GM21423 (cell line): Measurements from ENCODE around the gene MSI2.
"Not testable (repeated sequence)": the region's sequence is repeated elsewhere in the genome, so short reads cannot be mapped to it uniquely, and the experiment has no call there.

ENCODE experiments used
- ATAC-seq: cut with Tn5 transposase; IDR thresholded peaks from one replicate; pipeline ENCODE4 v1.9.1; 2021; ENCODE audit warnings: mild to moderate bottlenecking, moderate library complexity; ENCODE audit not compliant: unreplicated experiment

The MSI2 gene

GRCh38 chr17:57288773-57289121 is 32.4 kb downstream of the MSI2 start:
- ATAC-seq = no peak

DNA sequence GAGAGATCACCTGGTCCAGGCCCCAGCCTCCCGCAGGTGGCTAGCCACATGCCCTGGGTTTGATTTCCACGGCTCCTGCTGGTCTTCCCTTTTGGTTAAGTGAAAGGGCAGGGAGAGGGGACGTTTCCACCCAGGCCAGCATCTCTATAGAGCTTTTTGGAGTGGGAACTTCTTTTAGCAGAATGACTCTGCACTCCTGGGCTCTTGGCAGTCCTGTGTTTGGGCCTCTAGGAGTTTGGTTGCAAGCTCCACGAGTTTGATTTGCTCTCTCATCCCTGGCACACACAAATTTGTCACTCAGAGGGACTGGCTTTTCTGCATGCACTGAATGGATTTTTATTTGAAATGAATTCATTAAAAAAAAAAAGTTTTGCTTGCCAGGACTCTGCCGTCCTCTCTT is 32.8 kb downstream of the MSI2 start:
- no peak for ATAC-seq

DNA sequence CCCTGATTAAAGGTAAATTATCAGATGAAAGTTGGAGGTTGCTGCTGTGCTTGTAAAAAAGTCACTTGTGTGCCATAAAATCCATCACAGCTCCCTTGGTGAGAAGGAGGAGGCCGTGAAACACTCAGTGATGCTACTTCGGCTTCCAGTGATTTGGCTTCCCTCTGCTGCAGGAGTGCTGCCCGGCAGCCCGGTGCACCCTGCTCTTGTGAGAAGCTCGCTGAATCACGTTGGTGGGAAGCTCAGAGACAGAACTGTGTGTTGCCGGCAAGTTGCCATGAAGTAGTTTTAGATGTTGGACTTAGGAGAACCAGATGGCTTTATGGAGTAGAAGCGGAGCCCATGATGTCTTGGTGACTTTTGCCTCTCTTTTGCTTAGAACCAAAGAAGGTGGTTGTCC is 33.3 kb downstream of the MSI2 start:
- ATAC-seq = no peak

DNA sequence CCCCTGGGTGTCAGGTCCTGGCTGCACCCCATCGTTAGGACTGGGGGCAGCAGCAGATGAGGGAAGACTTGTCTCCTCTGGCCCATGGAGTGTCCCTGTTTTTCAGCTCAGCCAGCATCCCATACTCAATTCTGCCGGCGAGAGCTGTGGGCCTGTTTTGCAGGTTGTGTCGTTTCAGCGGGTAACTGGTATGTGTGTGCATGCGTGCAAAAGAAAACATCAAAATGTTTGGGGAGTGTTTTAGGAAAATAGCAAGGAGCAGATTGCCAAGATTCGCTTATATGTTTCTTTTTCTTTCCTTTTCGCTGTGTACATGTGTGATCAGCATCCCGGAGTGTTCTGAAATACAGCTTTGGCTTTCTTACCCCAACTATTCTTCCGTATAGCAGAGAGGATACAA is 34.7 kb downstream of the MSI2 start:
- ATAC-seq = no peak

DNA sequence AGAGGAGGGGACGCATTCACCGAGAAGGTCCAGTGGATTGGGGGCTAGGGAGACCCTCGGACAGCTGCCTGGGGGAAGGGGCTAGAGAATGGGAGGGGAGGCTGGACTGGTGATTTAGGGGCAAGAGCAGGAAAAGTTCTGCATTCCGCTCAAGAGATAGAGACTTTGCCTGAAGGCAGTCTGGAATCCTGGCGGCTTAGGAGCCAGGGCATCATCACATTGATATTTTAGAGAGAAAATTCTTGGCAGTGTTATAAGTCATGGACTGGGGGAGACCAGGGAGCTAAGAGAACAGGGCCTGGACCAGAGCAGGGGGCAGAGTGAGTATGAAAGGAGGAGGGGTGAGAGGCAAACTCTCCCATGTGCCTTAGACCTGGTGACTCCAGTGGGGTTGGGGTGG is 35.8 kb downstream of the MSI2 start:
- no peak for ATAC-seq

GRCh38 chr17:57293077-57293476 is 36.8 kb downstream of the MSI2 start:
- ATAC-seq = no peak

GRCh38 chr17:57294101-57294500 is 37.8 kb downstream of the MSI2 start:
- no peak for ATAC-seq

GRCh38 chr17:57294629-57295501 is 38.5 kb downstream of the MSI2 start:
- no peak for ATAC-seq

DNA sequence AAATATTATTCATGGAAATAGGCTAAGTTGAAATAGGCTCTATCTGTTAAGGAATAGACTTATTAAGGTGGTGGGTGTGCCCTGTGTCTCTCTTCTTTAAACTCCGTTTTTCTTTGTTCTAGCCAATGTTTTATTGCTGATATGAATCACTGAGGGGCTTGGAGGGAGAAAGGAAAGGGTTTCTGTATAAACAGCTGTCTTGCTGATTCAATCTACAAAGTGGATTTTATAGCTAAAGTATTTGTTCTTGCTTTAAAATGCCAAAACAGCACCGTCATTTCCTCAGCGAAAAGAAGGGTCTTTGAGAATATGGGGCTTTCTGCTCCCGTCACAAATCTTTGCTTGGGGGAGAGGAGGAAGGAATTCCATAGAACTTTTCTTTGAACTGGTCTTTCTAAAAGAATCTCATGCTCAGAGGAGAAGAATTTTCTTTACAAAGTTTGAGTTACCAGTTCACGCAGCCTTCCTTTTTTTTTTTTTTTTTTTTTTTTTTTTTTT is 39.3 kb downstream of the MSI2 start:
- no peak for ATAC-seq

GRCh38 chr17:57296231-57296630 is 39.9 kb downstream of the MSI2 start:
- ATAC-seq = no peak

DNA sequence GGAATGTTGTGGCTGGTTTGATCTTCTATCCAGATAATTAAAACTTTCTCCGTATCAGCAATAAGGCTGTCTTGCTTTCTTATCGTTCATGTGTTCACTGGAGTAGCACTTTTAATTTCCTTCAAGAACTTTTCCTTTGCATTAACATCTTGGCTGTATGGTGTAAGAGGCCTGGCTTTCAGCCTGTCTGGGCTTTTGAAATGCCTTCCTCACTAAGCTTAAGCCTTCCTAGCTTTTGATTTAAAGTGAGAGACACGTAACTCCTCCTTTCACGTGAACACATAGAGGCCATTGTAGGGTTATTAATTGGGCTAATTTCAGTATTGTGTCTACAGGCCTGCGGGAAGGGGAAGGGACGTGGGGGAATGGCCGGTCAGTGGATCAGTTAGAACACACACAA is 42.9 kb downstream of the MSI2 start:
- no peak for ATAC-seq

- ATAC-seq = not testable (repeated sequence)
These were observed 44.3 kb downstream of the MSI2 start for GRCh38 chr17:57300592-57300991.

GRCh38 chr17:57302690-57303465 is 46.6 kb downstream of the MSI2 start:
- ATAC-seq = no peak

GRCh38 chr17:57305144-57305728 is 48.9 kb downstream of the MSI2 start:
- no peak for ATAC-seq

- no peak for ATAC-seq
These were observed 49.7 kb downstream of the MSI2 start for GRCh38 chr17:57305908-57306504.

DNA sequence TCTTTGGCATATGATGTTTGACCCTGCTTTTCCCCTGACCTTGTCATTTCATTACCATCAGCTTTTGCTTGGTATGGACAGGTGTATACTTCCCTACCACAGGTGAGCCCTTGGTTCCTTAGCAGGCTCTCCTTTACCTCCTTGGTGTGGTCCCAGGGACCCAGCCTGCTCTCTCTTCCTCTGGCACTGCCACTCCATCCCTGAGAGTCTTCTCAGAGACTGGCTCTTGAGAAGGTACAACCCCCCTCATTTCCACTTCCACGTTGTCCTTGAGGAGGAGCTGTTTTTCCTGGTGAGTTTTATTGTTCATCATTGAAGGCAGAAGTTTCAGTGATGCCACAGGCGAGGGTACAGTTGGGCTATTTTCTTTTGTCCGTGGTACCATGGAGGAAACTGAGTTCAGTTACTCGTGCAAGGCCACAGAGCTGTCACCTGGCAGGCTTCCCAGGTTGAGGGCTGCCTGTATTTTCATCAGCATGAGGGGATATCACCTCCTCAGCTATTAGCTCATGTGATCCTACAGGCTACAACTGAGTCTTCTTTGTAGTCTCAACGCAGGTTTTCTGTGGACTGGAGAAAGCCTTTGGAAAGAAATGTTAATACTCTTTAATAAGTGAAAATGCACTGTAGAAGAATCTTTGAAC is 52.3 kb downstream of the MSI2 start:
- no peak for ATAC-seq

DNA sequence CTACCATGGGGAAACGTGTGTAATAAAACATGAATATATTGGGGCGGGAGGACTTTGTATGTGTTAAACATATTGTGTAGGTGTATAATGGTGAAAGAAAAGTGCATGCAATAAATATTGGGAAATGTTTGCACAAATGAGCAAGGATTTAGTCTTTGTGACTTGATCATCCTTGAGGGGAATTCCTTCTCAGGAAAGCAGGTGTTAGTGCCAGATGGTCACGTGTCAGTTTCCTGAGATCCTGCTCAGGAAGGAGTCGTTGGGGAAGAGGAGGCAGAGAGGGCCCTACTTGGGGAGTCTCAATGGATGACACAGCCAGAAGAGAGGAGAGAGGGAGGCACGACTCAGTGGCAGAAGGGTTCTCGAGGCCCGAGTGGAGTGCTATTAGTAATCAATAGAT is 53.2 kb downstream of the MSI2 start:
- no peak for ATAC-seq

DNA sequence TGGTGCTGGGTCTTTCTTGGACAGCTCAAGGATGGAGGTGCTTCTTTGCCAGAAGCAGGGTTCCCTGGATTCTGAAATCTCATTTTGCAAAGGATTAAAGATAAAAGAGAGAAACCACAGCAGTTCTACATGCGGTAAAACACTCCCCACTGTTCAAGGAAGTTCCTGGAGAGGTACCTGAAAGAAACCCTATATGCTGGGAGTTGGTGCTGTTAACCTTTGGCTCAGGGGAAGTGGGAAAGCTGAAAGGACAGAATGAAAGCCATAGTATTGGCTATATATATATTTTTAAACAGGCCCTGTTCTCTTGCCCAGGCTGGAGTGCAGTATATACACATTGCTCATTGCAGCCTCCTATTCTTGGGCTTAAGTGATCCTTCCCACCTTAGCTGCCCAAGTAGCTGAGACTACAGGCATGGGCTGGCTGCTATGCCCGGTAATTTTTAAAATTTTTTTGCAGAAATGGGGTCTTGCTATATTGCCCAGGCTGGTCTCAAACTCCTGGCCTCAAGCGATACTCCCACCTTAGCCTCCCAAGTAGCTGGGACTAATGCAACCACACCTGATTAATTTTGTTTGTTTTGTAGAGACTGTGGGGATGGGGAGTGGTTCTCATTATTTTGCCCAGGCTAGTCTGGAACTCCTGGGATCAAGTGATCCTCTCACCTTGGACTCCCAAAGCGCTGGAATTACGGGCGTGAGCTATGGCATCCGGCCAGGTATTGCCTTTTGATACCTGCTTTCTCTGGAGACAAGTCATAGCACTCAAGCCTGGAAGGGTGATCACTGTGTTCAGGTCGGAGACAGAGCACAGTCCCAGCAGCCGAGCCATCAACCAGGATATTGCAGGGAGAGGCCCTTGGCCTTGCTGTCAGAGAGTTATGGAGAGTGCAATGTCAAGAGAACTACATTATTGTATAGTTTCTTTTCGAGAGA is 55.2 kb downstream of the MSI2 start:
- ATAC-seq = no peak

DNA sequence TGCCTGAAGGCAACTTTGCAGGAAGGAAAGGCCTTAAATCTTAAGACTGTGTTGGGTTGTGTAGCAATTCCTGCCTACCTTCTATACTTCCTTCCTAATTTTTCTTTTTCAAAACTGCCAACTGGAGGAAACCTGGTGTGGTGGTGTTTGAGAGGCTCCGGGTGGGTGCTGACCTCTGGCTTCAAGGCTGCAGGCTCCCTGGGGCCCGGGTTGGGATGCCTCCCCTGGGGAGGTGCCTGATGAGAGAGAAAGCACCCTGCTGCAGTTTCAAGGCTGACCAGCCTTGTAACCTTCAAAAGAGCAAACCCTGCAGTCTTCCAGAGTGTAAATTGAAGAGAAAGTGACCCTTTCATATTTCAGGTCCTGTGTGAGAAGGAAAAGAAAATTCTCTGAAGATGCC is 55.9 kb downstream of the MSI2 start:
- no peak for ATAC-seq
